Thyroid gland (tissue), 4 donors: ENCODE data around the gene ZNF778. TPM values are rescaled to one million over a fixed set of nuclear protein-coding genes. Genes with fewer than 3 reads are reported as not detected.
A peak's percentile ranks its signal among the peaks of the same experiment; 100 is the strongest.

Source experiments
- DNase-seq, 2 donors: peaks; one replicate each; pipeline ENCODE4 v3.0.0-alpha.2; 2019
- H3K27ac ChIP-seq, 3 donors: fragments of 200-600 bp; sonication (generic); 1 replicate in 2 of 3; 2 replicates in 1 of 3; pipeline ENCODE4 v1.5.1; 2016 to 2019; ENCODE audit warnings: mild to moderate bottlenecking in 1 of 3, moderate library complexity in 1 of 3
- H3K27me3 ChIP-seq: fragments of 200-600 bp; sonication (generic); one replicate; pipeline ENCODE4 v1.5.1; 2019
- H3K36me3 ChIP-seq, 2 donors: fragments of 200-600 bp; sonication (generic); one replicate each; pipeline ENCODE4 v1.5.1; 2016 to 2019
- H3K4me1 ChIP-seq, 2 donors: fragments of 200-600 bp; sonication (generic); one replicate each; pipeline ENCODE4 v1.5.1; 2017 to 2019
- H3K4me3 ChIP-seq, 3 donors: fragments of 200-600 bp; sonication (generic); replicated peaks in 1 of 3; 1 replicate in 2 of 3; 2 replicates in 1 of 3; pipeline ENCODE4 v1.5.1; 2016; ENCODE audit warnings: mild to moderate bottlenecking in 1 of 3
- H3K9me3 ChIP-seq: fragments of 200-600 bp; sonication (generic); one replicate; pipeline ENCODE4 v1.5.1; 2017
- POLR2A ChIP-seq, 2 donors: fragments of 450-650 bp; IDR thresholded peaks; one replicate each; pipeline ENCODE4 v1.6.1; 2017; ENCODE audit warnings: antibody characterized with exemption in 2 of 2, mild to moderate bottlenecking in 2 of 2, moderate library complexity in 1 of 2
- WGBS, 2 donors: methylation state at CpG; one replicate each; pipeline ENCODE4 v1.1.5; 2017; 5-methylcytosine and 5-hydroxymethylcytosine counted together
- intact Hi-C: fragments of 100-400 bp; cut with DNase I; formaldehyde crosslinking; loops from one replicate; pipeline ENCODE4 v1.15.1; 2023
- total RNA-seq, 4 donors: library from RNA; depleted of rRNA; stranded (reverse); fragments of >200 nt; gene quantifications; one replicate each; pipeline ENCODE4 v1.2.3, GENCODE V29; 2016
- TF ChIP-seq, protein P1 (sequence below), 6 experiments: fragments of 200-600 bp in 3 of 6; fragments of 450-650 bp in 3 of 6; sonication (generic) in 3 of 6; IDR thresholded peaks; one replicate each; pipeline ENCODE4 v1.5.1; 2016 to 2019; ENCODE audit warnings: antibody characterized with exemption in 6 of 6, mild to moderate bottlenecking in 2 of 6, inconsistent platforms in 1 of 6, moderate library complexity in 1 of 6

Gene ZNF778
- total RNA-seq, 4 donors from 2014 or later: 17.5 to 36.4 (median 30.9) TPM

DNA sequence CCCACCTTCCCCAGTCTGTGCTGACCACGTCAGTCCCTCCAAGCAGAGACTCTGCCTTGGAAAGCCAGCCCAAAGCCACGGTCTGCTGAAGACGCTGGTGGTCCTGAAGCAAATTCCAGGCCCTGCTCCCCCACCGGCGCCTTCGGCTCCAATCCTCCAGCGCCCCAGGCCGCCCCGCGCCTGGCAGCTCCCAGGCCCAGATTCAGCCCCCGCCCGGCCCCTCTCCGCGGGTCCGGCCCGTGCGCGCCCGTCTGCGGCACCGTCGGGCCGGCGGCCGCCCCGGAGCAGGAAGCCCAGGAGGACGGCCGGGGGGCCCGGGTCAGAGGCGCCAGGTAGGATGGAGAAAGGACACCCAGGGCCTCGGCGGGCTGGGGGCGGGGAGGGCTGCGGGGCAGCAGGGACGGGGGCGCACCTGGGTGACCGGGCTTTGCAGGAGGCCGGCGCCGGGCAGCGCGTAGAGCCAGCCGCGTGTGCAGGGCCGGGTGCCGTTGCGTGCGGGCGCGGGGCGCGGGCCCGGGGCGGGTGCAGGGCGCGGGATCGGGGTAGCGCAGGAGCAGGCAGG lies 16.6 kb upstream of the ZNF778 start:
- TF ChIP-seq, protein P1, sequence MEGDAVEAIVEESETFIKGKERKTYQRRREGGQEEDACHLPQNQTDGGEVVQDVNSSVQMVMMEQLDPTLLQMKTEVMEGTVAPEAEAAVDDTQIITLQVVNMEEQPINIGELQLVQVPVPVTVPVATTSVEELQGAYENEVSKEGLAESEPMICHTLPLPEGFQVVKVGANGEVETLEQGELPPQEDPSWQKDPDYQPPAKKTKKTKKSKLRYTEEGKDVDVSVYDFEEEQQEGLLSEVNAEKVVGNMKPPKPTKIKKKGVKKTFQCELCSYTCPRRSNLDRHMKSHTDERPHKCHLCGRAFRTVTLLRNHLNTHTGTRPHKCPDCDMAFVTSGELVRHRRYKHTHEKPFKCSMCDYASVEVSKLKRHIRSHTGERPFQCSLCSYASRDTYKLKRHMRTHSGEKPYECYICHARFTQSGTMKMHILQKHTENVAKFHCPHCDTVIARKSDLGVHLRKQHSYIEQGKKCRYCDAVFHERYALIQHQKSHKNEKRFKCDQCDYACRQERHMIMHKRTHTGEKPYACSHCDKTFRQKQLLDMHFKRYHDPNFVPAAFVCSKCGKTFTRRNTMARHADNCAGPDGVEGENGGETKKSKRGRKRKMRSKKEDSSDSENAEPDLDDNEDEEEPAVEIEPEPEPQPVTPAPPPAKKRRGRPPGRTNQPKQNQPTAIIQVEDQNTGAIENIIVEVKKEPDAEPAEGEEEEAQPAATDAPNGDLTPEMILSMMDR (IDR thresholded peaks at IDR 0.05): no peak
- TF ChIP-seq POLR2A (IDR thresholded peaks at IDR 0.05): no peak
- Histone ChIP-seq H3K9me3 (no peaks in the 10 kb centered on the region), H3K4me1 (peaks cover 0 to 4% of the 10 kb centered on the region in 2 donors), H3K27me3 (peaks cover 18% of the 10 kb centered on the region), H3K4me3 (no peak overlapping the region), H3K36me3 (no peaks in the 10 kb centered on the region), H3K27ac (no peak overlapping the region)
- no peak for DNase-seq
- intact Hi-C loops: no loop called here
- 6% methylated on average over 6 of the region's 58 CpGs; no CpG with 5 or more reads in 1 of the 2 donors for WGBS, 2 donors

DNA sequence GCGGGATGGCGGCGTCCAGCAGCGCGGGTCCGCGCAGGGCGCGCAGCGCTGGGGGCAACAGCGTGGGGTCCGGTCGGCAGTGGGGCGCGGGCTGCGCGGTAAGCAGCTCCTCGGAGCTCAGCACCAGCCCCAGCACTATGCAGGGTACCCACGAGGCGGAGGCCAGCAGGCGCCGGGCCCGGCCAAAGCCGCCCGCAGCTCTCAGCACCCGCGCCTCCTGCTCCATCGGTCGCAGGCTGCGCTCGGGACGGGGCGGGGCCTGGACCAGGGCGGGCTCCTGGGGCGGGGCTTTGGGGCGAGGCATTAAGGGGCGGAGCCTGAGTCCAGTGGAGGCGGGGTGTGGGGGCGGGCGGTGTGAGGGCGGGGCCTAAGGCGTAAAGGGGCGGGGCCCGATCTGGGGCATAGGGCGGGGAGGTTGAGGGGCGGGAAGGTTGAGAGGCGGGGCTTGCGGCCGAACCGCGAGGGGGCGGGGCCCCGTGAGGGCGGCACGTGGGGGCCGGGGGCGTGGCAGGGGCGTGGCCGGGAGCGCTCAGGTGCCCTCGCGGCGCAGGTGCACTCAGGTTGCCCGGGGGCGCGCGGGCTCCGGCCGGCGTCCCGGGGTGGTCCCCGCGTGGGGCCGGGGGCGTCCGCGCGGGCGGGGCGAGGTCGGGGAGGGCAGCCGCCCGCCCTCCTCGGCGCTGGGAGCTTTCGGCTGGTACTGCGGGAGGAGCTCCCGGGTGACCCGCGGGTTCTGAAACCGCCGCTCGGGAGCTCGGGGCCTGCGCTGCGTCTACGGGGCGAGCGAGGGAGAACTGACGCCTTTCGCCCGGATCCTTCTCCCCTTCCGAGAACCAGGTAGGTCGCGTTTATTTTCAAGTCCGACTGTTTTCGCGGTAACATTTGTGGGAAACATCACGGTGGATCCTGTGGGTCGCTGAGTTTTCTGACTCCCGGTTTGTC lies 15.8 kb upstream of the ZNF778 start:
- DNase-seq: peak; percentile 41 to 57
- H3K9me3 ChIP-seq: no peaks in the 10 kb centered on the region
- TF ChIP-seq POLR2A (IDR thresholded peaks at IDR 0.05): no peak
- TF ChIP-seq, protein P1 (IDR thresholded peaks at IDR 0.05): no peak

DNA sequence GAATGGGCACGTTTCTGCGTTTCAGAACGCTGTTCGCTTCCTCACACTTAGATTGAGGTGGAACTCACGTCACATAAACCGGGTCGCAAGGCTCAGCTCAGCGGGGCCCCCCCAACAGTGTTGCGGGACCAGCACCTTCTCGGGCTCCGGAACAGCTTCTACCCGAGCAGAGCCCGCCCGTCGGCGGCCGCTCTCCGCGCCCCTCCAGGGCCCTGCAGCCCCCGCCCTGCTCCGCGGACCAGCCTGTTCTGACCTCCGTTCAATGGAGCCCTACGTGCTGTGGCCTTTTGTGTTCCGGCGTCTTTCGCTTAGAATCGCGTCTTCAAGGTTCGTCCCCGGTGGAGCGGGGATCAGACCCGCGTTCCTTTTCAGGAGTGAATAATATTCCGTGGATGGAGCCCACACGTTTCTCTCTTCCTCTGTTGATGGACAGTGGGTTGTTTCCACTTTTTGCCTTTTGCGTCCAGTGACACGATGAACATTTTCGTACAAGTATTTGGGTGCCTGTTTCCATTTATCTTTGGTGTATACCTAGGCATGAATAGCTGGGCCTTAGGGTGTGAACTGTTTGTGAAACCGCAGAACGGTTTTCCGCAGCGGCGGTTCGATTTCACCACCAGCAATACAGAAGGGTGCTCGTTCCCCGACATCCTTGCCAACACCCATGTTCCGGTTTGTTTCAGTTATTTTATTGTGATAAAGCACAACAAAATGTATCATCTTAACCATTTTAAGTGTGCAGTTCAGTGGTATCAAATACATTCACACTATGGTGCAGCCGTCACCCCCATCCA lies 14.9 kb upstream of the ZNF778 start:
- no peaks in the 10 kb centered on the region for H3K36me3 ChIP-seq
- WGBS, 2 donors: 48 to 57% methylated on average over 38 to 46 of the region's 49 CpGs
- intact Hi-C loops: no loop called here
- peaks cover 18% of the 10 kb centered on the region for H3K27me3 ChIP-seq
- no peak overlapping the region for H3K4me3 ChIP-seq
- H3K9me3 ChIP-seq: no peaks in the 10 kb centered on the region
- TF ChIP-seq POLR2A (IDR thresholded peaks at IDR 0.05): no peak
- TF ChIP-seq, protein P1 (IDR thresholded peaks at IDR 0.05): no peak
- H3K27ac ChIP-seq: no peak overlapping the region
- DNase-seq: no peak
- peaks cover 0 to 4% of the 10 kb centered on the region in 2 donors for H3K4me1 ChIP-seq

More for the DNA sequence above, 15.8 kb upstream of the ZNF778 start:
- no peak overlapping the region for H3K4me3 ChIP-seq
- H3K4me1 ChIP-seq: peaks cover 0 to 4% of the 10 kb centered on the region in 2 donors
- H3K27me3 ChIP-seq: peaks cover 18% of the 10 kb centered on the region
- H3K27ac ChIP-seq: no peak overlapping the region
- WGBS, 2 donors: 3 to 4% methylated on average over 6 to 19 of the region's 111 CpGs
- intact Hi-C loops: no loop called here
- no peaks in the 10 kb centered on the region for H3K36me3 ChIP-seq

DNA sequence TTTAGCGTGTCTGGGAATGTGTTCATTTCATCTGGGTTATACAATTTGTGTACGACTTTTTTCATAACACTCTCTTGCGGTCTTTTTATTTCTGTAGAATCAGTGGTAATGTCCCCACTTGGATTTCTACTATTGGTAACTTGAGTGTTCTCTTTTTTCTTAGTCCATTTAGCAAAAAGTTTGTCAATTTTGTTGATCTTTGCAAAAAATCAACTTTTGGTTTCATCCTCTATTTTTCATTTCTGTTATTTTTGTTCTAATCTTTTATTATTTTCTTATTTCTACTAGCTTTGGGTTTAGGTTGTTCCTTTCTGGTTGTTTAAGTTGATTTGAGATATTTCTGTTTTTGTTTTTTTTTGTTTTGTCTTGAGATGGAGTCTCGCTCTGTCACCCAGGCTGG lies 9.5 kb upstream of the ZNF778 start:
- intact Hi-C loops: no loop called here
- Histone ChIP-seq H3K27ac (no peak overlapping the region), H3K27me3 (peaks cover 14% of the 10 kb centered on the region), H3K4me3 (no peak overlapping the region), H3K4me1 (no peaks in the 10 kb centered on the region), H3K9me3 (no peaks in the 10 kb centered on the region), H3K36me3 (no peaks in the 10 kb centered on the region)
- whole genome bisulfite sequencing, 2 donors: 97 to 98% methylated on average over 4 of the region's 4 CpGs
- no peak for TF ChIP-seq POLR2A (IDR thresholded peaks at IDR 0.05)
- TF ChIP-seq, protein P1 (IDR thresholded peaks at IDR 0.05): no peak
- no peak for DNase-seq
